GDM1 (cell line): Measurements from ENCODE around the gene CALR.
A peak's percentile ranks its signal among the peaks of the same experiment; 100 is the strongest.

Source experiments
- DNase-seq: peaks from one replicate; lab custom pipeline; 2025; lab: John Stamatoyannopoulos, UW

CALR gene

GRCh38 chr19:12979974-12980373 is 41.6 kb downstream of the CALR start:
- DNase-seq = no peak

DNA sequence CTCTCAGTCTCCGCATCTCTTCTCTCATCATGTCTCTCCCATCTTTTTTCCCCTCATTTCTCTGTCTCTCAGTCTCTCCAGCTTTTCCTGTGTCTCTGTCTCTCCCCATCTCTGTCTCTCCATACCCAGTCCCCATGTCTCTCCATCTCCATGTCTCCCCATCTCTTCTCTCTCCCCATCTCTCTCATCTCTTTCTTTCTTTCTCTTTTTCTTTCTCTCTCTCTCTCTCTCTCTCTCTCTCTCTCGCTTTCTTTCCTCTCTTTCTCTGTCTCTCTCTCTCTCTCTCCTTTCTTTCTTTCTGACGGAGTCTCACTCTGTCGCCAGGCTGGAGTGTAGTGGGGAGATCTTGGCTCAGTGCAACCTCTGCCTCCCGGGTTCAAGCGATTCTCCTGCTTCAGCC is 44.2 kb downstream of the CALR start:
- DNase-seq = no peak

DNA sequence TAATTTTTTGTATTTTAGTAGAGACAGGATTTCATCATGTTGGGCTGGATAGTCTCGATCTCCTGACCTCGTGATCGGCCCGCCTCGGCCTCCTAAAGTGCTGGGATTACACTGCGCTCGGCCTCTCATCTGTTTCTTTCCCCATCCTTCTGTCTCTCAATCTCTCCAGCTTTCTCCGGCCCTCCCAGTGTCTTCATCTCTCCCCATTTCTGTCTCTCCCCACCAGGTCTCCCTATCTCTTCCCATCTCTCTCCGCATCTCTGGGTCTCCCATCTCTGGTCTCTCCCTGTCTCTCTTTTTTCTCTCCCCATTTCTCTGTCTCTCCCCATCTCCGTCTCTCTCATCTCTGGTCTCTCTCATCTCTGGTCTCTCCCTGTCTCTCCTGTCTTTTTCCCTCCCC is 44.7 kb downstream of the CALR start:
- DNase-seq = no peak

DNA sequence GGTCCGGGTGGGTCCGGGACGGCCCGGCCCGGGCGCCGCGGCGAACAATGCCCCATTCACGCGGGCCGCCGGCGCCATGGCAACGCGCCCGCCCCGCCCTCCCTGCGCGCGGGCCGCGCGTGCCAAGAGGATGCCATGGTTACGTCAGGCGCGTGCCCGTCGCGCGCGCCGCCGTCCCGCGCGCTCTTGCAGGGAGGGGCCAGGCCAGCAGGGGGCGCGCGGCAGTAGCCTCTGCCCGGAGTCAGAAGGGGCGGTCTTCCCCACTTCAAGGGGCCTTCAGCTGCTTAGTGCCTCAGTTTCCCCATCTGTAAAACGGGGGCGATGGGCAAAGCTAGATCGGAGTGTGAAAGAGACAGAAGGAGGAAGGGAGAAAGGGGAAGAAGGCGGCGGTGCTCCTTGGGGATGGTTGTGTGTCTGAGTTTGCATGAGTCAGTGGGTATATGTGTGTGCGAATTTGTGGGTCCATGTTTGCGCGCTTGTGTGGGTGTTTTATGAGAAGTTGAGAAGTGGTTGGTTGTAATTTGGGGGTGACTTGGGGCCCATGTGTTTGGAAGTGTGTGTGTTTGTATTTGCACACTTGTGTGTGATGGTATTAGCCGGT is 45.2 kb downstream of the CALR start:
- peak; percentile 67 for DNase-seq

- DNase-seq = no peak
Observed at GRCh38 chr19:12984143-12984627, 45.8 kb downstream of the CALR start.

- no peak for DNase-seq
Observed at GRCh38 chr19:12984683-12985048, 46.3 kb downstream of the CALR start.

GRCh38 chr19:12985049-12985776 is 46.8 kb downstream of the CALR start:
- DNase-seq = no peak

DNA sequence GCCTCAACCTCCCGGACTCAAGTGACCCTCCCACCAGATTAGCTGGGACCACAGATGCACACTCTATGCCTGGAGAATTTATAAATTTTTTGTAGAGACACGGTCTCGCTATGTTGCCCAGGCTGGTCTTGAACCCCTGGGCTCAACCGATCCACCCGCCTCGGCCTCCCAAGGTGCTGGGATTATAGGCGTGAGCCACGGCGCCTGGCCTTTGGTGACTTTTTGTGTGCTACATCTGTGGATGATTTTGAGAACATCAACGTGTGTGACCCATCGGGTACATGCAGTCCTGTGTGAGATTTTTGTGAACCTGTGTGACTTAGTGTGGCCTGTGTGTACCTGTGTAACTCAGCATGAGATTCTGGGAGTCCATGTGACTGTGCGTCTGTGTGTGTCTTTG is 48.3 kb downstream of the CALR start:
- no peak for DNase-seq

GRCh38 chr19:12987190-12987589 is 48.8 kb downstream of the CALR start:
- no peak for DNase-seq

DNA sequence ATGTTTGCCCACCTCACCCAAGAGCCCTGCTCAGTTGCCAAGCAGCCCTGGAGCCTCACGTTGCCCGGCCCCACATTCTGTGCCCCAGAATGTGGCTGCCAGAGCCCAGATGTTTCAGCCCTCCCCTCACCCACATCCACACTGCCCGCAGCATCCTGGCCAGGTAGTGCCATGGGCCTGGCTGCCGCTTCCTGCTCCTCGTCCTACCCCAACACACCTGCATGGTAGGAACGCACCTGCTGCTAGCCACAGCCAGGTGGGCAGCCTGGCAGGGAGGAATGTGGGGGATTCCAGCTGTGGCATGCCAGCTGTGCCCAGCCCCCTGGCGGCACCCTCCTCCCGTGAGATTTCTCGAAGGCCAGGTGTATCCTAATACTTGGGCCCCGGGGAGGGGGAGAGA is 49.4 kb downstream of the CALR start:
- DNase-seq = no peak

DNA sequence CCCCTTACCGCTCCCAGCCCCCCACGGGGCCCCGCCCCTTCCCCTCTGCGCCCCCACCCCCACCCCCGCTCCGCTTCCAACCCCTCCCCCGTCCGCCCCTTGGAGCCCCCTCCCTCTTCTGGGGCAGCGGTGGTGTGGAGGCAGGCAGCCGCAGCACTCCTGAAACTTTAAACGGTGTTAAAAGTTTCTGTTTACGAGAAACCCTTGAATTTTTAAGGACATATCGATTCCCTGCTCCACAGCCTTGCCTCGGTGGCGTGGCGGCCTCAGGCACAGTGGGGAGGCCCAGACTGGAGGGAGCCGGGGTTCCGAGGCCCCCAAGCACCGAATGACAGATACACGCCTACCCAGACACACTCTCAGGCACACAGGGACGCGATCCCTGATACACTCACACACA is 52.0 kb downstream of the CALR start:
- no peak for DNase-seq

DNA sequence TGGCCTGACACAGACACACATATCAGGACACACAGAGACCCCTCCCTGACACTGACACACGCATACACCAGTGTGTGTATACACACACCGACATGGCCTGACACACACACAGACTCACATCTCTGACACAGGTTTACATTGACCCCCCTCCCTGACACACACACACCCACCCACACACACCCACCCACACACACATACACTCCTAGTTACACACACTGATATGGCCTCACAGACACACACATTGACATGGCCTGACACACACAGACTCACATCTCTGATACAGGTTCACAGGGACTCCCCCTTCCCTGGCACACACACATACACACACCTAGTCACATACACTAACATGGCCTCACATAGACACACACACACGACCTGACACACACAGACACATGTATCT is 52.4 kb downstream of the CALR start:
- DNase-seq = no peak

- no peak for DNase-seq
Observed at GRCh38 chr19:12991296-12991695, 52.9 kb downstream of the CALR start.

GRCh38 chr19:12992729-12993128 is 54.3 kb downstream of the CALR start:
- no peak for DNase-seq

GRCh38 chr19:12993562-12993961 is 55.2 kb downstream of the CALR start:
- no peak for DNase-seq
